NOMO-1 treated with dmso at 0.1 percent for 144 hours (cell line): ENCODE measurements around the gene POC1A.

Experiments used
- DNase-seq: peaks from one replicate; lab custom pipeline; 2025; ENCODE audit not compliant: unreplicated experiment; lab: John Stamatoyannopoulos, UW

Gene POC1A

GRCh38 chr3:52070724-52071621 lies 83.2 kb downstream of the POC1A start:
- peak; percentile 5 for DNase-seq

GRCh38 chr3:52069855-52070254 lies 84.4 kb downstream of the POC1A start:
- no peak for DNase-seq

GRCh38 chr3:52069135-52069534 lies 85.1 kb downstream of the POC1A start:
- DNase-seq = no peak

DNA sequence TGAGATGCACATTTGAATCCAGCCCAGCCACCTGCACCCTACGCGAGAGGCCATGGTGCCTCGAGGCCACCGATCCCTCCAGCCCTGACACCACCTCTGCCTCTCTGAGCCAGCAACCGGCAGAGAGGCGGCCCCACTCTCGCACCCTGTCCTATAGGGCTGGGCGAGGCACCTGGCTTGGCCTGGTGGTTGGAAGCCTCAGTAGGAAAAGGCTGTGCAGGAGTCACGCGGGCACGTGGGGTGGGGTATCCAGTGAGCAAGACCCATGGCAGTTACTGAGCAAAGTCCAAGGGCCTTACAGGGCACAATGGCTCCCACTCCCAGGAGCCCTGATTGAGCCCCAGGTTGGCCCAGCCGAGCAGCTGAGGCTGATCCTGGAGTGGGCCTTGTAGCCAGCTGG lies 85.5 kb downstream of the POC1A start:
- no peak for DNase-seq

DNA sequence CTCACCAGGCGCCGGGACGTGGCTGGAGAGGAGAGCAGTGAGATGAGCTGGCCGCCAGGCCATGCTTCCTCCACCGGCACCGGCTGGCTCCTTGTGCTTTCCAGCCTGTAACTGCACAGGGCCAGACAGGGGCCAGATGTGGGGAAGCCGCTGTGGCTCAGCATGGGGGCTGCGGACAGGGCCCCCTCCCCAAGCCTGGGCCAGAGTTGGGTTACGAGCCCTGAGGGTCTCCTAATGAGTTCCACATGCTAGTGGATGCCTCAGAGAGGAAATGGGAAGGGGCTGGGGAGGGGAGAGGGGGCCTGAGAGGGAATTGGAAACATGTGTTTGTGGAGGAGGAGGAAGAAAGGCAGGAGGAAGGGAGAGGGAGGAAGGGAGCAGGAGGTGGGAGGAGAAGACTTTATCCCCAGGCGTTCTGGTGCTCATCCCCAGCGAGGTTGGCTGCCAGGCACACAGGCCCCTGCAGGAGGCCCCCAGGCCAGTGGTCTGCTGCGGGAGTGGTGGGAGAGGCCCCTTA lies 86.1 kb downstream of the POC1A start:
- DNase-seq = no peak

DNA sequence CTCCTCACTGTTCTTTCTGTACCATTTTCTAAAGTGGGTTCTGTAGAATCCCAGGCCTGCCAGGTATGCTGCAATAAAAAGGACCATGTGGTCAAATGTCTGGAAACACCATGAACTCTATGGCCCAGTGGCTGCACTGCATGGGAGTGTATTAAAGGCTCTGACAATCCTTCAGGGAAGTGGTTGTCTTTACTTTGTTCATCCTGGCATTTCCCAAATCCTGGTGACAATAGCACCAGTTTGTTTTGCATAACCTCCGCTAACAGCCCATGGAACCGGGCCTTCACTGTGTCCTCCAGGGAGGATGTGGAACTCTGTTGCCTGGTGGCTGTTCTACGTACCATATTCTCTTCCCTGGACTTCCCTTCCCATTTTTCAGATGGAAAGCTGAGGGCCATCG lies 86.7 kb downstream of the POC1A start:
- no peak for DNase-seq

- DNase-seq = no peak
Observed at GRCh38 chr3:52067046-52067445, 87.2 kb downstream of the POC1A start.

DNA sequence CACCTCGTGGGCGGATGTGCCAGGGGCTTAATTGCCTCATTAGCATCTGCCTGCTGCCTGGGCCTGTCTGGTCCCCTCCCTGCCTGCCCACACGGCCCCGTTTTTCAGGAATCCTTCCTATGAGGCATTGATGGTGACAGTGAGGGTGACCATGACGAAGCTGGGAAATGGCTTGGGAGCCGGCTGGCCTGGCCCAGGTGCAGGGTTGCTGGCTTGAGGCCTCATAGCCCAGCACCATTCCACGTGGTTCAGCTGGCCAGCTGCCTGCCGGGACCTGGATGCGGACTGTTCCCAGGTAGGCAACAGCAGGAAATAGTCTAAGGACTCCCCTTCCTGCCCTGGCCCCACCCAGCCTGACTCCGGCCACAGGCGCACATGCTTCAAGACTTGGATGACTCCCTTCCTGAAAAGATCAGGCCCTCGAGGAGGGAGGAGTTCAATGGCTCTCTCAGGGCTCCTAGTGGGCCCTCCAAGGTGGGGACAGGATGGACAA lies 88.9 kb downstream of the POC1A start:
- DNase-seq = no peak

DNA sequence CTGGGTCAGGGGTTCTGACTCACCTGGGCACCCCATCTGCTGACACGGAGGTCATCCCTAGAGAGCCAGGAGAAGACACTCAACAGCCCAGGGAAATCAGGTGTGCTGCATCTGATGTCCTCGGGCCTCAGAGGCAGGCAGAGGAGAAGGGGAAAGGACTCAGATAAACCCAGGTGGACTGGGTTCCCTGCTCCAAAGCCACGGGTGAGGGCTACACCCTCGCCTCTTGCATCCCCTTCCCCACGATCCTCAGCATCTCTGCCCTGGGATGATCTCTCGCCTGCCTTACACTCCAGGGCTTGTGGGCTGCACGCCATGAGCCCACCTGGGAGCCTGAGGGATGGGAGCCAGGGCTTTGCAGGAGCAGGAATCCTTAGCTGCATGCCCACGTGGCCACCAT lies 89.7 kb downstream of the POC1A start:
- no peak for DNase-seq

DNA sequence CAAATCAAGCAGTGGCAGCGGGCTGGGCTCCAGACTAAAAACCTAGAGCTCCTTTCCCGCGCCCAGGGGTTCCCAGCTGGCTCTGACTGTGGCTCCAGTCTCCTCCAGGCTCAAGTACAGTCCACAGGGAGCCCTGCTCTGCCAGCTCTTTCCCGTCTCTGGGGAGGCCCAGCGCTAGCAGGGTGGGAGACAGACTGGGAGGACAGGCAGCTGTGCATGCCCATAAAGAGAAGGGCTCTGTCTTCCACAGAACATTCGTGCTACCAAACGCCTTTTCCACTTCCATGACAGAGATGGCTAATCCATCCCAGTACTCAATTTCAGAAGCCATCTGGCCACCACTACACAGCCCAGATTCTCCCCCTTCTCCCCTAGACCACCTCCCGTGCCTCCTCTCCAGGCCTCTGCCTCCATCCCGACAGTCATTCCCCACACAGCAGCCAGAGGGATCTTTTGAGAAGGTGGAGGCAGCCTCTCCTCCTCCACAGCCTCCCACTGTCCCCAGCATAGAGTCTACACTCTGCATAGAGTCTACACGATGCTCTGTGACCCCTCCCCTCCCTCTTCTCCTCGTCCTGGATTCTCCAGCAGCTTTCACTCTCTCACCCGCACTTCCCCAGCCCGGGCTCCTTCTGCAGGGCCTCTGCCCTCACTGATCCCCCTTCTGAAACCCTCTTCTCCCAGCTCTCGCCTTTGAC lies 91.0 kb downstream of the POC1A start:
- DNase-seq = no peak

GRCh38 chr3:52062505-52062904 lies 91.7 kb downstream of the POC1A start:
- peak; percentile 64 for DNase-seq

- no peak for DNase-seq
Observed at GRCh38 chr3:52061121-52061910, 92.9 kb downstream of the POC1A start.

GRCh38 chr3:52059781-52060180 lies 94.4 kb downstream of the POC1A start:
- DNase-seq = no peak

DNA sequence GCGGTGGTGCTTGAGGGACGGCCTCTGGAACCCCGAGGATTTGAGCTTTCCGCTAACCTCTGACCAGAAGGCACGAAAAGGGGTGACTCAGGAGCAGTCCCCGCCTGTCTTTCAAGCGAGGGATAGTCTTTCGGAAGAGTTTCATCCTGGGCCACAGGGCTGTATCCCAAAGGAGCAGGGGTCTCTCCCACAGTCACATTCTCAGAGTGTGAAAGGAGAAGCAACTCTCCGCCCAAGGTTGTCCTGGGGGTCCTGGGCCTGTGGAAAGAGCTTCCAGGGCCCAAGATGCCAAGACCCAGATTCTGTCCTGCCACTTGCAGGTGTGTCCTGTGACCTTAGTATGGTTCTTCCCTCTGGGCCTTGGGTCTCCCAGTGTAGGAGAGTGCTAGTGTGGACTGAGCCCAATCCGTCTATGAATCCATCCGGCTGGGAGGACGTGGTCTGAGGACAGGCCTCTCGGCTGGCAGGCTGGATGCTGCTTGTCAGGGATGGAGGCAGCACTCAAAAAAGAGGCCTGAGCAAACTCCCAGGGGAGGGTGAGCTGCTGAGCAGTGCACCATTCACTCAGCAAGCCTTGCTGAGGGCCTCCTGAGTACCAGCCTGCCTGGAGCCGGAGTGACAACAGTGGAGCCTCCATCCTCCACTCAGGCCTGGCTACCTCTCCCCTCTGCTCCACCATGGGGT lies 96.3 kb downstream of the POC1A start:
- no peak for DNase-seq

DNA sequence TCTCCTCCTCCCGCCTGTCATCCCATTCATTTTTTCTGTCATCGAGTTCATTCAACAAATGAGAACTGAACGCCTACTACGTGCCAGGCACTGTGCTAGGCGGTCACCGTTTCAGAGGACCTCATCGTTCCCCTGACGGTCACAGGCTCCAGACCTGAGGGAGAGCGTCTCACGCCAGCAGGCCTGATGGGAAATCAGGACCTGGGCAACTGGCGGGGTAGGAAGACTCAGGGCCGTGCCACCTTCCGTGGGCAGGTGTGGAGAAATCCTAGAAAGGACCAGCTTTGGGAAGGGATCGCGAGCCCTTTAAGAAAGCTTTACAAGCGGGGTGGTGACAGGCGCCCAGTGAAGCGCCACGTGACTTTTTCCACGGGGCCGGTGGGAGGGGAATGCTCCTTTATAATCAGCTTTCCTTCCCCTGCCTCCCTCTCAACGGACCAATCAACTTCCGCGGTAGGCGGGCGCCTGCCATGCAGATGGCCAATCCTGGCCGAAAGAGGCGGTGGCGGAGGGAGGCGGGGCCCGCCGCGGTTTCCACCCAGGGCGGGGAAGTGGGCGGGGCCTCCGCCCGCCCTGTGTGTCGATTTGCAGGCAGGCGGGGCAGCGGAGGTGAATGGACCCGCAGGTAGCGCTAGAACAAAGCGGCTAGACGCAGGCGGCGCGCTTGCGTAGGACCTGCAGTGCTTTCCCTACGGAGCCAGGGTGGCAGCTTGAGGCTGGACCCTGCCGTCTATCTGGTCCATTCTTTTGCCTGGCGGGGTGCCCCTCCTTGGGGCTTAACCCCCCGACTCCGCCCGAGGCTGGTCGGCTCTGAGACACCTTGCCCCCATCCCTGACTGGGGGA lies 97.0 kb downstream of the POC1A start:
- DNase-seq = peak; percentile 99

GRCh38 chr3:52056521-52056967 lies 97.7 kb downstream of the POC1A start, which contains the start of gene DUSP7:
Gene DUSP7 (minus strand): TSS chr3:52056571. CDS start chr3:52056366, 205 bp downstream.
- DNase-seq = peak; percentile 48

GRCh38 chr3:52055537-52056351 lies 98.5 kb downstream of the POC1A start:
- peak; percentile 10 for DNase-seq

GRCh38 chr3:52054661-52055511 lies 99.3 kb downstream of the POC1A start:
- DNase-seq = no peak
